Keratinocyte (primary cell): ENCODE results near the gene PRKCE. TPM values are rescaled to one million over a fixed set of nuclear protein-coding genes. Genes with fewer than 3 reads are reported as not detected.

Experiments
- DNase-seq: peaks from one replicate; pipeline ENCODE4 v3.0.0-alpha.2; 2011; ENCODE audit warnings: low read depth, missing footprints, low spot score
- FAIRE-seq: peaks from 2 replicates; lab custom pipeline; 2011; peaks lifted over from hg19 to GRCh38; lab: Jason Lieb, UNC
- H2AFZ ChIP-seq: 2 replicates; pipeline ENCODE4 v1.6.0; 2012; ENCODE audit warnings: low read length, control low read depth, inconsistent platforms; ENCODE audit not compliant: control insufficient read depth
- H3K27ac ChIP-seq: 2 replicates; pipeline ENCODE4 v1.5.1; 2011; ENCODE audit warnings: low read length; ENCODE audit not compliant: control insufficient read depth, insufficient read depth
- H3K27me3 ChIP-seq: 3 replicates; pipeline ENCODE4 v1.6.0; 2011; ENCODE audit warnings: low read length; ENCODE audit not compliant: control insufficient read depth, insufficient read depth; ENCODE audit errors: extremely low read depth
- H3K36me3 ChIP-seq, 2 experiments: 2 replicates in 1 of 2; 3 replicates in 1 of 2; pipeline ENCODE4 v1.5.1; 2011; ENCODE audit warnings: low read length in 2 of 2, mild to moderate bottlenecking in 1 of 2; ENCODE audit not compliant: control insufficient read depth in 2 of 2, insufficient read depth in 2 of 2; ENCODE audit errors: extremely low read depth in 1 of 2
- H3K4me1 ChIP-seq: 3 replicates; pipeline ENCODE4 v1.5.1; 2011; ENCODE audit warnings: low read length; ENCODE audit not compliant: control insufficient read depth, insufficient read depth; ENCODE audit errors: extremely low read depth
- H3K4me2 ChIP-seq: 3 replicates; pipeline ENCODE4 v1.6.0; 2011; ENCODE audit warnings: low read depth, low read length; ENCODE audit not compliant: control insufficient read depth, insufficient read depth; ENCODE audit errors: extremely low read depth
- H3K4me3 ChIP-seq, 3 experiments: fragments of 200-600 bp in 1 of 3; sonication (generic) in 1 of 3; 2 replicates in 2 of 3; 3 replicates in 1 of 3; pipeline ENCODE4 v1.5.1; 2011 to 2016; ENCODE audit warnings: low read length in 3 of 3, mild to moderate bottlenecking in 3 of 3, control low read depth in 2 of 3, inconsistent platforms in 1 of 3, low read depth in 1 of 3, mixed read lengths in 1 of 3, mixed run types in 1 of 3, moderate library complexity in 1 of 3; ENCODE audit not compliant: control insufficient read depth in 2 of 3, insufficient read depth in 2 of 3; ENCODE audit errors: extremely low read depth in 1 of 3
- H3K79me2 ChIP-seq: 2 replicates; pipeline ENCODE4 v1.6.0; 2012; ENCODE audit warnings: low read length; ENCODE audit not compliant: control insufficient read depth, insufficient read depth
- H3K9ac ChIP-seq: 3 replicates; pipeline ENCODE4 v1.6.0; 2011; ENCODE audit warnings: low read length; ENCODE audit not compliant: control insufficient read depth, insufficient read depth; ENCODE audit errors: extremely low read depth
- H3K9me1 ChIP-seq: 3 replicates; pipeline ENCODE4 v1.6.0; 2011; ENCODE audit warnings: low read length; ENCODE audit not compliant: control insufficient read depth, insufficient read depth; ENCODE audit errors: extremely low read depth
- H3K9me3 ChIP-seq: 2 replicates; pipeline ENCODE4 v1.5.1; 2012; ENCODE audit warnings: low read depth, low read length; ENCODE audit not compliant: control insufficient read depth
- H4K20me1 ChIP-seq: 3 replicates; pipeline ENCODE4 v1.6.0; 2011; ENCODE audit warnings: low read length; ENCODE audit not compliant: control insufficient read depth, insufficient read depth; ENCODE audit errors: extremely low read depth
- EZH2 ChIP-seq: IDR thresholded peaks from one replicate; pipeline ENCODE4 v1.6.1; 2012; ENCODE audit warnings: inconsistent platforms, mild to moderate bottlenecking, low read length, moderate library complexity
- dilution Hi-C: fragments of 300-500 bp; cut with MboI; formaldehyde crosslinking; loops from one replicate; pipeline ENCODE4 v1.7.0; 2020; ENCODE audit warnings: low sequenced_read_pairs; ENCODE audit not compliant: extremely low pct_ligation_motif_present
- polyA plus RNA-seq, 5 experiments: library from polyadenylated mRNA; depleted of rRNA in 3 of 5; stranded (reverse) in 3 of 5; stranded (forward) in 1 of 5; unstranded in 1 of 5; fragments of >200 nt; gene quantifications; 1 replicate in 1 of 5; 2 replicates in 3 of 5; 3 replicates in 1 of 5; pipeline versions ENCODE4 v1.2.1 to v1.2.3, GENCODE V29; 2011 to 2012; ENCODE audit warnings: missing spikeins in 2 of 5, low read depth in 1 of 5, low replicate concordance in 1 of 5
- TF ChIP-seq, protein P1 (sequence below), 3 experiments: IDR thresholded peaks in 1 of 3; conservative IDR thresholded peaks in 1 of 3; optimal IDR thresholded peaks in 1 of 3; 2 replicates in 2 of 3; 3 replicates in 1 of 3; pipeline versions ENCODE3 to v1.5.1; 2011; ENCODE audit warnings: low read length in 3 of 3, mild to moderate bottlenecking in 3 of 3, moderate library complexity in 2 of 3, control low read depth in 1 of 3, inconsistent platforms in 1 of 3; ENCODE audit not compliant: insufficient read depth in 2 of 3; ENCODE audit errors: extremely low read depth in 1 of 3

Gene PRKCE
- polyA plus RNA-seq, 1 donor (not counting 4 experiments of a cell fraction or from before 2014, with no cell fraction given): 2.0 TPM

DNA sequence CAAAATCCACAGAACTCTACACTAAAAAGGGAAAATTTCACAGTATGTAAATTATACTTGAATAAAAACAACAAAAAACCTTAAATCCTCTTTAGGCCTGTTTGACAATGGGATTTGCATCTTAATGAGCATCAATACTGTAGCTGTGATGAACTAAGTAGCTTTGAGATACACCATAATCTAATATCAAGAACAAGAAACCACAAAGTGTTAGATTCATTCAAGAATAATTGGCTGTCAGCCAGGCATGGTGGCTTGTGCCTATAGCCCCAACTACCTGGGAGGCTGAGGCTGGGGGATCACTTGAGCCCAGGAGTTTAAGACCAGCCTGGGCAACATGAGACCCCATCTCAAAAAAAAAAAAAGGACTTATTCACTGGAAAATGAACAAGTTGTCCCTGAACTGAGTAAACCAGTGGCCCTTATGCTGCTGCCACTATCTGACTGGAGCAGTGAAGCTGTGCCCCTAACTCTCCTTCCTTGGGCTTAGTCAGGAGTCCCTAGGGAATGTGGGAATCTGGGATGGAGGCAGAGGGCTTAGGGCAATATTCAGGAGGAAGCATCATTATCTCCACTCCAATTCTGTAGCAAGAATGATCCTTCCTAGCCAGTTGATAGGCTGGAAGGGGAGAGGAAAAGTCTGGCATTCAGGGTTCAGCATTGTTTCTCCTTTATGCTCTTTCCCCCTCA, 88.5 kb downstream of the PRKCE start:
- H3K79me2 ChIP-seq: no peaks in the 10 kb centered on the region
- no peak overlapping the region for H2AFZ ChIP-seq
- H3K36me3 ChIP-seq: no peaks in the 10 kb centered on the region
- no peak overlapping the region for H3K9ac ChIP-seq
- H4K20me1 ChIP-seq: no peaks in the 10 kb centered on the region
- FAIRE-seq: no peak
- DNase-seq: no peak
- no peak overlapping the region for H3K27ac ChIP-seq
- TF ChIP-seq, protein P1, sequence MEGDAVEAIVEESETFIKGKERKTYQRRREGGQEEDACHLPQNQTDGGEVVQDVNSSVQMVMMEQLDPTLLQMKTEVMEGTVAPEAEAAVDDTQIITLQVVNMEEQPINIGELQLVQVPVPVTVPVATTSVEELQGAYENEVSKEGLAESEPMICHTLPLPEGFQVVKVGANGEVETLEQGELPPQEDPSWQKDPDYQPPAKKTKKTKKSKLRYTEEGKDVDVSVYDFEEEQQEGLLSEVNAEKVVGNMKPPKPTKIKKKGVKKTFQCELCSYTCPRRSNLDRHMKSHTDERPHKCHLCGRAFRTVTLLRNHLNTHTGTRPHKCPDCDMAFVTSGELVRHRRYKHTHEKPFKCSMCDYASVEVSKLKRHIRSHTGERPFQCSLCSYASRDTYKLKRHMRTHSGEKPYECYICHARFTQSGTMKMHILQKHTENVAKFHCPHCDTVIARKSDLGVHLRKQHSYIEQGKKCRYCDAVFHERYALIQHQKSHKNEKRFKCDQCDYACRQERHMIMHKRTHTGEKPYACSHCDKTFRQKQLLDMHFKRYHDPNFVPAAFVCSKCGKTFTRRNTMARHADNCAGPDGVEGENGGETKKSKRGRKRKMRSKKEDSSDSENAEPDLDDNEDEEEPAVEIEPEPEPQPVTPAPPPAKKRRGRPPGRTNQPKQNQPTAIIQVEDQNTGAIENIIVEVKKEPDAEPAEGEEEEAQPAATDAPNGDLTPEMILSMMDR (optimal IDR thresholded peaks at IDR 0.05 in 1 of 3, IDR thresholded peaks at IDR 0.05 in 1 of 3, conservative IDR thresholded peaks at IDR 0.05 in 1 of 3; ENCODE audit: extremely low read depth in 1 of 3, insufficient read depth in 2 of 3, low read length in 3 of 3): no peak
- no peak for TF ChIP-seq EZH2
- no peaks in the 10 kb centered on the region for H3K27me3 ChIP-seq
- H3K4me1 ChIP-seq: no peaks in the 10 kb centered on the region
- dilution Hi-C loops: no loop called here
- H3K4me3 ChIP-seq: no peak overlapping the region
- no peaks in the 10 kb centered on the region for H3K9me3 ChIP-seq
- no peak overlapping the region for H3K4me2 ChIP-seq
- H3K9me1 ChIP-seq: no peaks in the 10 kb centered on the region

DNA sequence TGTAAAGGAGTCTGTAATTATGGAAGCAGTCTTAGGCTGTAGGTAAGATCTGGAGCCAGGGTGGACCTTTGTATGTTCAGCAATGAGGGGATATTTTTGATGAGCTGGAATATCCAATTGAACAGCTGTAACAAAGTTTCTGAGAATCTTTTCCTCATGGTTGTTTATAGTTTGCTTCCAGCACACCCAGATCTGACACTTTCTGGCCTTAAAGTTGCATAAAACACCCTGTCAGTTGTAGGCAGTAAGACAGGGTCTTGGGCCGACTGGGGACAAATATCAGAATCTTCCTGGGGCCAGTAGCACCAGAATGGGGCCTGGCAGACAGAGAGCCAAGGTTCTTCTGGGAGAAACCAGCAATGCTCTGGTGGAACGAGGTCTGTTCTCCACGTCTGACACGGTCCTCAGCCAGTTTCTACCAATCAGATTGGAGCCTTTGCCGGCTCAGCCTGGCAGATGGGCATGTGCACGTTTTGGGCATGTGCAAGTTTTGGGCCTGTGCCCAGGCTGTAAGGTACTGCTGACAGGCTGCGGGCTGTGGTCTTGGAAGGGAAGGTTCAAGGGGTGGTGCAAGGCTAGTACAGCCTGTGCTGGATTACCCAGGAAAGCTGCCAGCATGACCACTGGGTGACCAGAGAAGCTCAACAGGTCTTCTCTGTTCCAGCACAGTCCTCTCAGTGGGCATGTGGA, 89.8 kb downstream of the PRKCE start:
- H3K9ac ChIP-seq: no peak overlapping the region
- no peaks in the 10 kb centered on the region for H3K79me2 ChIP-seq
- H3K4me2 ChIP-seq: no peak overlapping the region
- TF ChIP-seq EZH2: no peak
- no peaks in the 10 kb centered on the region for H3K4me1 ChIP-seq
- DNase-seq (no peak), FAIRE-seq (no peak)
- H3K9me3 ChIP-seq: no peaks in the 10 kb centered on the region
- H3K27me3 ChIP-seq: no peaks in the 10 kb centered on the region
- H4K20me1 ChIP-seq: no peaks in the 10 kb centered on the region
- no peaks in the 10 kb centered on the region for H3K9me1 ChIP-seq
- no peak overlapping the region for H2AFZ ChIP-seq
- no peak overlapping the region for H3K4me3 ChIP-seq
- no peaks in the 10 kb centered on the region for H3K36me3 ChIP-seq
- dilution Hi-C loops: no loop called here
- no peak overlapping the region for H3K27ac ChIP-seq
